WTC11 (cell line): ENCODE measurements around the gene TPRG1L. TPM values are rescaled to one million over a fixed set of nuclear protein-coding genes. Genes with fewer than 3 reads are reported as not detected.

Experiments used
- ATAC-seq: fragments of 200-7000 bp; cut with Tn5 transposase; 2 replicates; pipeline ENCODE4 v1.10.0; 2021; ENCODE audit warnings: mild to moderate bottlenecking, moderate library complexity
- CTCF ChIA-PET: fragments of 300-600 bp; sonication (Branson Sonifier 250); formaldehyde crosslinking; loops from one replicate; lab custom pipeline; 2021; ENCODE audit warnings: antibody characterized with exemption; lab: Charles Lee
- POLR2A ChIA-PET: fragments of 350-600 bp; sonication (Branson Sonifier 250); formaldehyde crosslinking; loops from one replicate; lab custom pipeline; 2021; ENCODE audit warnings: antibody characterized with exemption; lab: Charles Lee
- DNase-seq: peaks from one replicate; pipeline ENCODE4 v3.0.0; 2021; ENCODE audit warnings: low spot score
- H3K27ac Mint-ChIP-seq: 2 replicates; pipeline ENCODE4 v1.8.0; 2021; ENCODE audit warnings: mixed read lengths
- H3K27me3 Mint-ChIP-seq: 2 replicates; pipeline ENCODE4 v1.8.0; 2021; ENCODE audit warnings: low read depth, mild to moderate bottlenecking, moderate library complexity, mixed read lengths
- H3K36me3 Mint-ChIP-seq: 2 replicates; pipeline ENCODE4 v1.8.0; 2021; ENCODE audit warnings: mixed read lengths
- H3K4me1 Mint-ChIP-seq: 2 replicates; pipeline ENCODE4 v1.8.0; 2022; ENCODE audit warnings: mixed read lengths
- H3K4me3 Mint-ChIP-seq: 2 replicates; pipeline ENCODE4 v1.8.0; 2021; ENCODE audit warnings: mild to moderate bottlenecking, moderate library complexity, mixed read lengths
- H3K9me3 Mint-ChIP-seq: 2 replicates; pipeline ENCODE4 v1.8.0; 2021; ENCODE audit warnings: mixed read lengths
- ATF1 ChIP-seq: sonication (generic); formaldehyde crosslinking; IDR thresholded peaks from 2 replicates; pipeline ENCODE4 v1.8.1; 2023; ENCODE audit warnings: mild to moderate bottlenecking, moderate library complexity, missing genetic modification reagents
- ATF6 ChIP-seq: sonication (generic); formaldehyde crosslinking; IDR thresholded peaks from 2 replicates; pipeline ENCODE4 v1.8.1; 2023; ENCODE audit warnings: mild to moderate bottlenecking, missing genetic modification reagents
- CREB1 ChIP-seq: sonication (generic); formaldehyde crosslinking; IDR thresholded peaks from 2 replicates; pipeline ENCODE4 v1.8.0; 2023; ENCODE audit warnings: mild to moderate bottlenecking, missing genetic modification reagents
- ESRRA ChIP-seq: sonication (generic); formaldehyde crosslinking; IDR thresholded peaks from 2 replicates; pipeline ENCODE4 v1.8.1; 2022; ENCODE audit warnings: mild to moderate bottlenecking, missing genetic modification reagents, borderline replicate concordance
- JUN ChIP-seq: sonication (generic); formaldehyde crosslinking; IDR thresholded peaks from 2 replicates; pipeline ENCODE4 v1.8.0; 2023; ENCODE audit warnings: mild to moderate bottlenecking, missing genetic modification reagents
- NFYB ChIP-seq: sonication (generic); formaldehyde crosslinking; conservative IDR thresholded peaks from 2 replicates; pipeline ENCODE4 v1.8.0; 2022; ENCODE audit warnings: low read depth, missing genetic modification reagents
- OVOL2 ChIP-seq: fragments of 250-450 bp; sonication (Bioruptor Pico); IDR thresholded peaks from 2 replicates; pipeline ENCODE4 v1.9.0; 2021; ENCODE audit warnings: mild to moderate bottlenecking, borderline replicate concordance
- RELA ChIP-seq: sonication (generic); formaldehyde crosslinking; IDR thresholded peaks from 2 replicates; pipeline ENCODE4 v1.8.1; 2022; ENCODE audit warnings: missing genetic modification reagents, mild to moderate bottlenecking, borderline replicate concordance
- SMAD3 ChIP-seq: sonication (generic); formaldehyde crosslinking; IDR thresholded peaks from 2 replicates; pipeline ENCODE4 v1.8.0; 2022; ENCODE audit warnings: missing genetic modification reagents, mild to moderate bottlenecking, borderline replicate concordance
- TP53 ChIP-seq: sonication (generic); formaldehyde crosslinking; IDR thresholded peaks from 2 replicates; pipeline ENCODE4 v1.8.1; 2023; ENCODE audit warnings: mild to moderate bottlenecking, missing genetic modification reagents
- USF1 ChIP-seq: sonication (generic); formaldehyde crosslinking; IDR thresholded peaks from 2 replicates; pipeline ENCODE4 v1.8.0; 2022; ENCODE audit warnings: mild to moderate bottlenecking, missing genetic modification reagents
- ZNF232 ChIP-seq: sonication (generic); formaldehyde crosslinking; IDR thresholded peaks from 2 replicates; pipeline ENCODE4 v1.8.0; 2022; ENCODE audit warnings: mild to moderate bottlenecking, missing genetic modification reagents
- ZNF263 ChIP-seq: sonication (generic); formaldehyde crosslinking; IDR thresholded peaks from 2 replicates; pipeline ENCODE4 v1.8.1; 2022; ENCODE audit warnings: low read depth, mild to moderate bottlenecking, moderate library complexity, missing genetic modification reagents
- total RNA-seq: library from RNA; stranded (reverse); gene quantifications from 3 replicates; pipeline ENCODE4 v1.2.3, GENCODE V29; 2021
- TF ChIP-seq, protein P1 (sequence below): sonication (generic); formaldehyde crosslinking; IDR thresholded peaks from 2 replicates; pipeline ENCODE4 v1.8.0; 2023; ENCODE audit warnings: mild to moderate bottlenecking, missing genetic modification reagents
- TF ChIP-seq, protein P2 (sequence below): sonication (generic); formaldehyde crosslinking; IDR thresholded peaks from 2 replicates; pipeline ENCODE4 v1.8.1; 2022; ENCODE audit warnings: mild to moderate bottlenecking, moderate library complexity, missing genetic modification reagents

TPRG1L gene
- total RNA-seq, 1 experiment from 2014 or later: 20.9 TPM

GRCh38 chr1:3632298-3632697 is 7.5 kb downstream of the TPRG1L start (continued):
- TF ChIP-seq, protein P1, sequence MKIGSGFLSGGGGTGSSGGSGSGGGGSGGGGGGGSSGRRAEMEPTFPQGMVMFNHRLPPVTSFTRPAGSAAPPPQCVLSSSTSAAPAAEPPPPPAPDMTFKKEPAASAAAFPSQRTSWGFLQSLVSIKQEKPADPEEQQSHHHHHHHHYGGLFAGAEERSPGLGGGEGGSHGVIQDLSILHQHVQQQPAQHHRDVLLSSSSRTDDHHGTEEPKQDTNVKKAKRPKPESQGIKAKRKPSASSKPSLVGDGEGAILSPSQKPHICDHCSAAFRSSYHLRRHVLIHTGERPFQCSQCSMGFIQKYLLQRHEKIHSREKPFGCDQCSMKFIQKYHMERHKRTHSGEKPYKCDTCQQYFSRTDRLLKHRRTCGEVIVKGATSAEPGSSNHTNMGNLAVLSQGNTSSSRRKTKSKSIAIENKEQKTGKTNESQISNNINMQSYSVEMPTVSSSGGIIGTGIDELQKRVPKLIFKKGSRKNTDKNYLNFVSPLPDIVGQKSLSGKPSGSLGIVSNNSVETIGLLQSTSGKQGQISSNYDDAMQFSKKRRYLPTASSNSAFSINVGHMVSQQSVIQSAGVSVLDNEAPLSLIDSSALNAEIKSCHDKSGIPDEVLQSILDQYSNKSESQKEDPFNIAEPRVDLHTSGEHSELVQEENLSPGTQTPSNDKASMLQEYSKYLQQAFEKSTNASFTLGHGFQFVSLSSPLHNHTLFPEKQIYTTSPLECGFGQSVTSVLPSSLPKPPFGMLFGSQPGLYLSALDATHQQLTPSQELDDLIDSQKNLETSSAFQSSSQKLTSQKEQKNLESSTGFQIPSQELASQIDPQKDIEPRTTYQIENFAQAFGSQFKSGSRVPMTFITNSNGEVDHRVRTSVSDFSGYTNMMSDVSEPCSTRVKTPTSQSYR (CRISPR knock-in tag): no peak
- no peak for TF ChIP-seq ATF6 (CRISPR knock-in tag)
- TF ChIP-seq ESRRA (CRISPR knock-in tag): no peak
- TF ChIP-seq JUN (CRISPR knock-in tag): no peak
- TF ChIP-seq OVOL2 (CRISPR knock-in tag): no peak
- no peak for TF ChIP-seq ZNF232
- TF ChIP-seq, protein P2, sequence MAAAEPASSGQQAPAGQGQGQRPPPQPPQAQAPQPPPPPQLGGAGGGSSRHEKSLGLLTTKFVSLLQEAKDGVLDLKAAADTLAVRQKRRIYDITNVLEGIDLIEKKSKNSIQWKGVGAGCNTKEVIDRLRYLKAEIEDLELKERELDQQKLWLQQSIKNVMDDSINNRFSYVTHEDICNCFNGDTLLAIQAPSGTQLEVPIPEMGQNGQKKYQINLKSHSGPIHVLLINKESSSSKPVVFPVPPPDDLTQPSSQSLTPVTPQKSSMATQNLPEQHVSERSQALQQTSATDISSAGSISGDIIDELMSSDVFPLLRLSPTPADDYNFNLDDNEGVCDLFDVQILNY (CRISPR knock-in tag): no peak
- TF ChIP-seq RELA (CRISPR knock-in tag): no peak
- no peak for TF ChIP-seq ZNF263 (CRISPR knock-in tag)

DNA sequence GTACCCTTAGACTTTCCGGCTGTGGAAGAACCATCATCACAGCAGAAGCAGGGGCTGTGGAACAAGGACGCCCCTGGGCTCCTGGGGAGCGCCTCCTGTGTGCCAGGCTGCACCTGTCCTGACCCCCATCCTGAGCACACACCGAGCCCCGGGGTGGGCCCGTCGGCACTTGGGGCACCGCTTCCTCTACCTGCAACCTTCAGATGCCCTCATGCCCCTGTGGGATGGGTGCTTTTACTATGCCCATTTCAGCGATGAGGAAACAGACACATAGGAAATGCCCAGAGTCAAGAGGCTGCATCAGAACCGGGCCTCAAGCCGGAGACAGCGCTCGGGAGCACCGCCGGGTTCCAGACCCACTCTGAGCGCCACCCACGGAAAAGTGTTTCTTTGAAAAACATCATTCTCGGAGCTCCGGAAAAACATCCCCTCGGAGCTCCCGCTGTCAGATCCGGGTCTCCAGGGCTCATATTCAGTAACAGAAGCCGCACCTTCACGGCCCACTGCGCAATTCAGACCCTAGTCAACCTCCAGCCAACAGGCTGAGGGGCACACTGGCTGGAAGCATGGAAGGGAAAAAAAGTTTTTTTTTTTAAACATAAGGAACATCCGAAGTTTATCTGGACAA is 8.0 kb downstream of the TPRG1L start:
- no peak for ATAC-seq
- peak; percentile 4 for DNase-seq
- CTCF ChIA-PET: interaction anchor here (1.0 to 5.0 kb wide), 3 partner anchors 92 to 180 kb away, joined by 4 to 19 read pairs (median 6); no protein-coding TSS in a partner anchor
- TF ChIP-seq RELA (CRISPR knock-in tag) (no peak), SMAD3 (CRISPR knock-in tag) (no peak)
- Mint-ChIP-seq H3K9me3 (no peaks in the 10 kb centered on the region), H3K36me3 (peaks cover 29% of the 10 kb centered on the region), H3K27me3 (no peaks in the 10 kb centered on the region), H3K4me1 (no peaks in the 10 kb centered on the region), H3K4me3 (no peak overlapping the region), H3K27ac (no peak overlapping the region)
- POLR2A ChIA-PET: no interaction called here

DNA sequence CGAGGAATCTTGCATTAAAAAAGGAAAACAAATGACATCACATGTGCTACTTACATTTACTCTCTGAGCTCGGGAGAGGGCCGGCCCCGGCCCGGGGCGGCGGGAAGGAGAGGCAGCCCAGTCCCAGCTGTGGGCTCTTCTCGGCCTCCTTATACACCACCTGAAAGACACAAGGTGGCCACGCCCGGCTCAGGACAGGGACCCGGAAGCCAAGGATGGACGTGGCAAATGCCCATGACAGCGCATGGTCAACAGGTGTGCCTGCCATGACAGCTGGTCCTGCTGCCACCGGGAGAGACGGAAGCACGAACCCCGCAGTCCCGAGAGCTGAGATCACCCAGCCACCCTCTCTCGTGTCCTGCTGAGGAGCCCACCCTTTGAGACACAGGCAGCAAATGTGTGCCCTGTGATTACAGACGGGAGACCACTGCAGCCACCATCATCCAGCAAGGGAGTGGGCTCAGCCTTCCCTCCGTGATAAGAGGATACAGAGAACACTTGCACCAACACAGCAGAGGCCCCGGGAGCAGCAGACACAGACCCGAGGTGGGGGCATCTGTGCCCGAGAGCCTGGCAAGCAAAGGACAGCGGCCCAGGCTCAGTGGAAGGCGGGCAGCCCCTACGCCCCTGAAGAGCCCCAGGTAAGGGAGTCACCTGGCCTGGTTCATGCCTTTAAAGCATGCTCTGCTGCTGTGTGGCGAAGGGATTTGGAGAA is 8.7 kb downstream of the TPRG1L start:
- Mint-ChIP-seq H3K9me3 (no peaks in the 10 kb centered on the region), H3K4me1 (no peaks in the 10 kb centered on the region)
- TF ChIP-seq NFYB (CRISPR knock-in tag): no peak
- TF ChIP-seq, all 79 proteins: peak for 0
- Mint-ChIP-seq H3K36me3 (peaks cover 33% of the 10 kb centered on the region), H3K27ac (no peak overlapping the region), H3K4me3 (no peak overlapping the region), H3K27me3 (no peaks in the 10 kb centered on the region)
- CTCF ChIA-PET: no interaction called here
- POLR2A ChIA-PET: no interaction called here
- ATAC-seq: no peak
- peak; percentile 5 for DNase-seq

- Mint-ChIP-seq H3K36me3 (peaks cover 32% of the 10 kb centered on the region), H3K9me3 (no peaks in the 10 kb centered on the region), H3K27me3 (no peaks in the 10 kb centered on the region), H3K27ac (no peak overlapping the region), H3K4me3 (no peak overlapping the region), H3K4me1 (no peaks in the 10 kb centered on the region)
- CTCF ChIA-PET: no interaction called here
- DNase-seq (peak; percentile 6), ATAC-seq (no peak)
- TF ChIP-seq TP53 (CRISPR knock-in tag) (no peak), USF1 (no peak), CREB1 (CRISPR knock-in tag) (no peak), ATF1 (CRISPR knock-in tag) (no peak)
- POLR2A ChIA-PET: no interaction called here
These were observed 9.4 kb downstream of the TPRG1L start for GRCh38 chr1:3634059-3634800.
